GM12878 (cell line): ENCODE measurements around the gene APOO. TPM values are rescaled to one million over a fixed set of nuclear protein-coding genes. Genes with fewer than 3 reads are reported as not detected.

Experiments
- ATAC-seq: fragments of 200-7000 bp; cut with Tn5 transposase; 3 replicates; pipeline ENCODE4 v1.9.1; 2020; ENCODE audit warnings: mild to moderate bottlenecking, moderate library complexity
- BruUV-seq: library from RNA; stranded (reverse); fragments of 400-500 nt; replicated peaks from 2 replicates; lab custom pipeline; 2021; lab: Mats Ljungman, UMichigan
- CTCF ChIA-PET: fragments of 300-600 bp; sonication (Branson Sonifier 250); formaldehyde crosslinking; extraction: SDS; loops from one replicate; lab custom pipeline; 2021; ENCODE audit warnings: inconsistent platforms; lab: Yijun Ruan, JAX
- POLR2A ChIA-PET: fragments of 350-600 bp; formaldehyde crosslinking; extraction: SDS; loops from one replicate; lab custom pipeline; 2021; ENCODE audit warnings: inconsistent platforms; lab: Charles Lee
- RAD21 ChIA-PET: fragments of 300-600 bp; sonication (Branson Sonifier 250); formaldehyde crosslinking; loops from one replicate; lab custom pipeline; 2023; ENCODE audit warnings: antibody characterized with exemption; ENCODE audit not compliant: unreplicated experiment; lab: Charles Lee
- SMC1A ChIA-PET: fragments of 300-600 bp; sonication (Branson Sonifier 250); formaldehyde crosslinking; loops from one replicate; lab custom pipeline; 2023; ENCODE audit not compliant: unreplicated experiment, uncharacterized antibody; lab: Charles Lee
- DNase-seq: peaks from one replicate; pipeline ENCODE4 v3.0.0-alpha.2; 2011; ENCODE audit warnings: low read depth, low spot score
- FAIRE-seq: peaks from 3 replicates; lab custom pipeline; 2011; peaks lifted over from hg19 to GRCh38; lab: Jason Lieb, UNC
- H2AFZ ChIP-seq: 2 replicates; pipeline ENCODE4 v1.6.0; 2011; ENCODE audit warnings: low read depth, low read length, control low read depth; ENCODE audit not compliant: control insufficient read depth
- H3K27ac ChIP-seq: 2 replicates; pipeline ENCODE4 v1.5.1; 2011; ENCODE audit warnings: control low read depth; ENCODE audit not compliant: control insufficient read depth, insufficient read depth
- H3K27me3 ChIP-seq, 2 experiments: replicated peaks in 1 of 2; 2 replicates each; pipeline versions ENCODE4 v1.6.0 to v1.6.1; 2011; ENCODE audit warnings: low read length in 1 of 2; ENCODE audit not compliant: control insufficient read depth in 2 of 2, insufficient read depth in 2 of 2
- H3K36me3 ChIP-seq, 2 experiments: 2 replicates each; pipeline ENCODE4 v1.5.1; 2011; ENCODE audit warnings: low read length in 1 of 2; ENCODE audit not compliant: control insufficient read depth in 2 of 2, insufficient read depth in 2 of 2
- H3K4me1 ChIP-seq: 2 replicates; pipeline ENCODE4 v1.6.1; 2011; ENCODE audit warnings: mild to moderate bottlenecking, low read length, moderate library complexity, mixed read lengths; ENCODE audit not compliant: control insufficient read depth, insufficient read depth
- H3K4me2 ChIP-seq: 2 replicates; pipeline ENCODE4 v1.6.0; 2011; ENCODE audit warnings: control low read depth; ENCODE audit not compliant: control insufficient read depth, insufficient read depth
- H3K4me3 ChIP-seq: fragments of 200-600 bp; sonication (generic); 2 replicates; pipeline ENCODE4 v1.5.1; 2016
- H3K79me2 ChIP-seq: 2 replicates; pipeline ENCODE4 v1.6.0; 2011; ENCODE audit warnings: low read length; ENCODE audit not compliant: control insufficient read depth, insufficient read depth
- H3K9ac ChIP-seq: 2 replicates; pipeline ENCODE4 v1.8.0; 2011; ENCODE audit warnings: low read length, control low read depth, mixed read lengths; ENCODE audit not compliant: control insufficient read depth, insufficient read depth
- H3K9me3 ChIP-seq: replicated peaks from 3 replicates; pipeline ENCODE4 v1.5.1; 2011; ENCODE audit warnings: mild to moderate bottlenecking, low read length; ENCODE audit not compliant: control insufficient read depth, insufficient read depth
- H4K20me1 ChIP-seq: 2 replicates; pipeline ENCODE4 v1.6.0; 2011; ENCODE audit not compliant: control insufficient read depth, insufficient read depth
- ATF3 ChIP-seq: IDR thresholded peaks from 2 replicates; pipeline ENCODE4 v1.6.1; 2011; ENCODE audit warnings: low read depth, mild to moderate bottlenecking, low read length, moderate library complexity, borderline replicate concordance; ENCODE audit errors: extremely low read depth
- FOXK2 ChIP-seq: fragments of 450-650 bp; IDR thresholded peaks from 2 replicates; pipeline ENCODE4 v1.6.1; 2017; ENCODE audit warnings: mild to moderate bottlenecking, moderate library complexity
- MEF2B ChIP-seq: fragments of 450-650 bp; IDR thresholded peaks from 2 replicates; pipeline ENCODE4 v1.6.1; 2018; ENCODE audit warnings: mild to moderate bottlenecking, moderate library complexity; ENCODE audit not compliant: partially characterized antibody, poor library complexity, severe bottlenecking
- MXI1 ChIP-seq: fragments of 150-350 bp; IDR thresholded peaks from 2 replicates; pipeline ENCODE4 v1.6.1; 2011; ENCODE audit warnings: low read depth, mild to moderate bottlenecking, inconsistent platforms, low read length, improper control_type of control experiment
- NBN ChIP-seq: fragments of 450-650 bp; IDR thresholded peaks from 2 replicates; pipeline ENCODE4 v1.6.1; 2016
- SMAD1 ChIP-seq: fragments of 450-650 bp; IDR thresholded peaks from 2 replicates; pipeline ENCODE4 v1.6.1; 2018; ENCODE audit warnings: mild to moderate bottlenecking, low read depth; ENCODE audit not compliant: partially characterized antibody
- SRF ChIP-seq, 2 experiments: IDR thresholded peaks; 2 replicates each; pipeline ENCODE4 v1.6.1; 2011; ENCODE audit warnings: low read depth in 2 of 2, low read length in 2 of 2, mild to moderate bottlenecking in 1 of 2, moderate library complexity in 1 of 2
- SUPT20H ChIP-seq: IDR thresholded peaks from 2 replicates; pipeline ENCODE4 v1.6.1; 2011; ENCODE audit warnings: low read depth, mild to moderate bottlenecking, low read length, moderate library complexity, borderline replicate concordance; ENCODE audit not compliant: control insufficient read depth
- ZBTB4 ChIP-seq: fragments of 450-650 bp; formaldehyde crosslinking; IDR thresholded peaks from 2 replicates; pipeline ENCODE4 v1.4.0; 2022; ENCODE audit warnings: mild to moderate bottlenecking, moderate library complexity
- WGBS: methylation state at CpG from one replicate; pipeline ENCODE4 v1.1.6; 2016; ENCODE audit warnings: low lambda C conversion rate; ENCODE audit not compliant: insufficient replicate concordance, insufficient coverage; ENCODE audit errors: missing lambda C conversion rate; 5-methylcytosine and 5-hydroxymethylcytosine counted together
- in situ Hi-C: fragments of 300-500 bp; cut with MboI; formaldehyde crosslinking; loops from 9 replicates; pipeline ENCODE4 v1.14.3; 2018; ENCODE audit warnings: mixed read lengths
- intact Hi-C: fragments of 100-400 bp; cut with micrococcal nuclease; formaldehyde crosslinking; loops from one replicate; pipeline ENCODE4 v1.14.2; 2022; ENCODE audit not compliant: unreplicated experiment
- polyA plus RNA-seq, 11 experiments: library from polyadenylated mRNA; depleted of rRNA in 4 of 11; unstranded in 6 of 11; stranded (reverse) in 5 of 11; fragments of >200 nt; fragmentation: Nextera tagmentation in 4 of 11; fragmentation: Illumina TruSeq in 1 of 11; extraction: Ambion mirVana in 4 of 11; extraction: Trizol in 1 of 11; gene quantifications; 1 replicate in 1 of 11; 2 replicates in 10 of 11; pipeline versions ENCODE4 v1.2.1 to v1.2.3, GENCODE V29; 2011 to 2016; ENCODE audit warnings: inconsistent platforms in 2 of 11, missing spikeins in 2 of 11, low read depth in 1 of 11
- total RNA-seq, 4 experiments: library from RNA; depleted of rRNA in 3 of 4; stranded (reverse); fragments of >200 nt in 3 of 4; fragmentation: Illumina TruSeq in 1 of 4; extraction: Trizol in 1 of 4; gene quantifications; 2 replicates each; pipeline versions ENCODE4 v1.2.1 to v1.2.3, GENCODE V29; 2013 to 2021

Gene APOO
- total and polyA plus RNA-seq, 10 of the 15 experiments (the other 5 are each of a cell fraction or from before 2014, with no cell fraction given) = 20.7 to 68.7 (median 35.5) TPM

GRCh38 chrX:23845351-23845817 lies 62.4 kb downstream of the APOO start (continued):
- TF ChIP-seq ZBTB4 (CRISPR knock-in tag) (no peak), SUPT20H (no peak), MEF2B (no peak), FOXK2 (no peak), MXI1 (no peak)

- no TSS peak for BruUV-seq
- 35% methylated on average over 7 of the region's 7 CpGs for WGBS
- no peaks in the 10 kb centered on the region for H4K20me1 ChIP-seq
- no peaks in the 10 kb centered on the region for H3K36me3 ChIP-seq
- H3K4me3 ChIP-seq = no peak overlapping the region
- DNase-seq = no peak
- no peaks in the 10 kb centered on the region for H3K79me2 ChIP-seq
- H3K4me2 ChIP-seq = no peak overlapping the region
- ChIA-PET SMC1A (interaction anchor here (0.6 to 1.3 kb wide), 3 partner anchors 9 to 275 kb away, joined by 3 to 4 read pairs (median 3); no protein-coding TSS in a partner anchor), RAD21 (interaction anchor here (1.2 kb wide), 1 partner anchor 57 kb away, joined by 3 read pairs; no protein-coding TSS in a partner anchor), POLR2A (no interaction called here), CTCF (no interaction called here)
- no peaks in the 10 kb centered on the region for H3K4me1 ChIP-seq
- intact Hi-C loops = no loop called here
- H3K27me3 ChIP-seq = no peaks in the 10 kb centered on the region
- H3K9me3 ChIP-seq = no peaks in the 10 kb centered on the region
- ATAC-seq = no peak
- no peak overlapping the region for H2AFZ ChIP-seq
- no peak overlapping the region for H3K9ac ChIP-seq
- H3K27ac ChIP-seq = no peak overlapping the region
- no peak for TF ChIP-seq NBN
- TF ChIP-seq SRF (IDR thresholded peaks at IDR 0.05; ENCODE audit: low read depth in 2 of 2, low read length in 2 of 2) = no peak
- no peak for TF ChIP-seq SMAD1
- TF ChIP-seq ATF3 = no peak
- in situ Hi-C loops = no loop called here
- no peak for FAIRE-seq
Measured at GRCh38 chrX:23844502-23845138, 63.1 kb downstream of the APOO start.
